D721Med (cell line): ENCODE data around the gene CILP2.

Experiments used
- DNase-seq: peaks from one replicate; pipeline ENCODE4 v3.0.0; 2011; ENCODE audit warnings: low spot score; ENCODE audit not compliant: insufficient read length
- FAIRE-seq: peaks from 2 replicates; lab custom pipeline; 2011; peaks lifted over from hg19 to GRCh38; lab: Jason Lieb, UNC
- TF ChIP-seq, protein P1 (sequence below): IDR thresholded peaks from 2 replicates; pipeline ENCODE4 v1.5.1; 2012; ENCODE audit warnings: mild to moderate bottlenecking, control low read depth; ENCODE audit not compliant: insufficient read depth; ENCODE audit errors: missing control alignments

CILP2 gene

DNA sequence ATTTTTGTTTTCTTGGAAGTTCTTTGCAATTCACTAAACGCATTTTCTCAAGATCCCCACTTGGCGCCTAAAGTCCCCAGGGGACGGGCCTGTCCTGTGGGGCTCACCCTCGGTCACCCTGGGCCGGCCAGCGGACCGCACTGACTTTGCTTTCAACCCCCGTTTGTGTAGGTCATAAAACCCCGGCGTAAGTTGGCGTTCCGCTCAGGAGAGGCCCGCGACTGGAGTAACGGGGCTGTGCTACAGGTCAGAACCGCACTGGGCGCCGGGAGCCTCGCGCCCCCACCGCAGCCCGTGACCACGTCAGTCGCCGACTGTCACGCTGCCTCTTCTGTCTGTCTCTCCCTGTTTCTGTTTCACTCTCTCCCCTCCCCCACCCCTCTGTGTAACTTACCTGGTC, 36.3 kb upstream of the CILP2 start:
- FAIRE-seq (no peak), DNase-seq (no peak)
- TF ChIP-seq, protein P1, sequence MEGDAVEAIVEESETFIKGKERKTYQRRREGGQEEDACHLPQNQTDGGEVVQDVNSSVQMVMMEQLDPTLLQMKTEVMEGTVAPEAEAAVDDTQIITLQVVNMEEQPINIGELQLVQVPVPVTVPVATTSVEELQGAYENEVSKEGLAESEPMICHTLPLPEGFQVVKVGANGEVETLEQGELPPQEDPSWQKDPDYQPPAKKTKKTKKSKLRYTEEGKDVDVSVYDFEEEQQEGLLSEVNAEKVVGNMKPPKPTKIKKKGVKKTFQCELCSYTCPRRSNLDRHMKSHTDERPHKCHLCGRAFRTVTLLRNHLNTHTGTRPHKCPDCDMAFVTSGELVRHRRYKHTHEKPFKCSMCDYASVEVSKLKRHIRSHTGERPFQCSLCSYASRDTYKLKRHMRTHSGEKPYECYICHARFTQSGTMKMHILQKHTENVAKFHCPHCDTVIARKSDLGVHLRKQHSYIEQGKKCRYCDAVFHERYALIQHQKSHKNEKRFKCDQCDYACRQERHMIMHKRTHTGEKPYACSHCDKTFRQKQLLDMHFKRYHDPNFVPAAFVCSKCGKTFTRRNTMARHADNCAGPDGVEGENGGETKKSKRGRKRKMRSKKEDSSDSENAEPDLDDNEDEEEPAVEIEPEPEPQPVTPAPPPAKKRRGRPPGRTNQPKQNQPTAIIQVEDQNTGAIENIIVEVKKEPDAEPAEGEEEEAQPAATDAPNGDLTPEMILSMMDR: no peak

DNA sequence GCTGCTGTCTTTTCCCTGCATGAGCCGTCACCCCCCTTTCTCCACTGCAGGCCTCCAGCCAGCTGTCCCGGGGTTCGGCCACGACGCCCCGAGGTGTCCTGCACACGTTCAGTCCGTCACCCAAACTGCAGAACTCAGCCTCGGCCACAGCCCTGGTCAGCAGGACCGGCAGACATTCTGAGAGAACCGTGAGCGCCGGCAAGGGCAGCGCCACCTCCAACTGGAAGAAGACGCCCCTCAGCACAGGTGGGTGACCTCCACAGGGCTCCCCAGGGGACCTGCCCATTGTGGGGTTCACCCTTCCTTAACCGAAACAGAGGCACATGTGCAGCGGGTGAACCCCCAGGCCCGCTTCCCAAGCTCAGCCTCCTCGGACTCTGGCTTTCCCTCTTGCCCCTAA, 35.8 kb upstream of the CILP2 start:
- FAIRE-seq: no peak
- no peak for DNase-seq
- TF ChIP-seq, protein P1: no peak

DNA sequence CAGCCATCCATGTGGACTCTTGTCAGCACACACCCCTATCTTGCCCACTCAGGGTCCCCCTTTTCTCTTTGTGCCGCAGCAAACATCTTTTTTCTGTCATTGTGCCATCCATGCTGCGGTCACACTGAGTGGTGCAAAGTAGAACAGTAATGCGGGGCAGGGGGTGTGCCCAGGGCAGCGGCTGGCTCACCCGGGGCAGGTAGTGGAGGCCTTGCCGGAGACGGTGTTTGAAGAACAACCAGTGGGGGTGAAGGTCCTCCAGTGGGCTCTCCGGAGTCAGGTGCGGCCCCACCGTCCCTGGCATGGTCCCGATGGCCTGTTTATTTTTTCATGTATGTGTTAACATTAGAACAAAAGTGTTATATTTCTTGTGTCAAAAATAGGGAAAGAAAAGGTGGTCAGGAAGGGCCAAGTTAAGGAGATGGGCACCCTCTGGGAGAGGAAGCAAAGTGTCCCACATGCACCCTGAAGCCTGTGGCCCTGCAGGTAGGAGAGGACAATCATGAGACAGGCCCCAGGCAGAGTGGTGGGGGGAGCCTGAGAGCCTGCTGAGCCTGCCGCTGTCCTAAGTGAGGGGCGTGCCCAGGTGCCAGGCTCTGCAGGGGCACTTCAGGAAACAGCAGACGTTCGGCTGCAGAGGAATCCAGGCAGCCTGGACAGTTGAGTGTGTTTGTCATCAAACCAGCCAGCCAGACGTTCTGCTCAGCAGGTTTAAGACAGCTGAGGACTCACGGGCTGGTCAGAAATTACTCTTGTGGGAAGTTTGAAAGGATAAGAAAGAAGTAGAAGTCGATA, 35.1 kb upstream of the CILP2 start:
- FAIRE-seq: no peak

DNA sequence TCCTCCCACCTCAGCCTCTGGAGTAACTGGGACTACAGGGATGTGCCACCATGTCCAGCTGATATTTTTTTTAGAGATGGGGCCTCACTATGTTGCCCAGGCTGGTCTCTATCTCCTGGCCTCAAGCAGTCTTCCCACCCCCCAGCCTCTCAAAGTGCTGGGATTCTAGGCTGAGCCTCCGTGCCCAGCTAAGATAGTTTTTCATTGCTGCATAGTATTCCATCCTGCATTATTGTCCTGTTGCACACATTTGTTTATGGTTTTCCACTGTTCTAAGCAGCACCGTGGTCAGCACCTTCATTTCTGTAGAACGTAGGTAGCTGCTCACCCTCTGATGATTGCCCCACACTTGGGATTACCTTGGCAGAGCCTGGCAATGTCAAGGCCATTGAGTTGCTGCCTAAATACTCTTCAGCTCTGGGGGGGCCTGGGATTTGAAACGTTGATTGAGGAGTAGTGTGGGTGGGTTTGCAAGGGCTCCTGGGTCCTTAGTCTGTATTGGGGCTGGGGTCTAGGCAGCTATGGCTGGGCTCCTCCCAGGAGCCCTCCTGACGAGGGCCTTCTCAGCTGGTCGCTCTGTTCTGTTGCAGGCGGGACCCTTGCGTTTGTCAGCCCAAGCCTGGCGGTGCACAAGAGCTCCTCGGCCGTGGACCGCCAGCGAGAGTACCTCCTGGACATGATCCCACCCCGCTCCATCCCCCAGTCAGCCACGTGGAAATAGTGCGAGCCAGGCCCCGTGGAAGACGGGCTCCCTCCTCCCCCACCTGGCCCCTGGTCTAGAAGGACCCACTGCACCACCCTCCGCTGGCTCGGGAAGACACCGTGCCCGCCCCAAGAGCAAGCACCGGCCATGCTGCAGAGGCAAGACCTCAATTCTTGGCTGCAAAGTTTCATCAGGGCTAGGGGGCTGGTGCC, 33.1 kb upstream of the CILP2 start:
- FAIRE-seq (no peak), DNase-seq (no peak)
- TF ChIP-seq, protein P1: no peak

More for the DNA sequence above, 35.1 kb upstream of the CILP2 start:
- TF ChIP-seq, protein P1: no peak
- no peak for DNase-seq

DNA sequence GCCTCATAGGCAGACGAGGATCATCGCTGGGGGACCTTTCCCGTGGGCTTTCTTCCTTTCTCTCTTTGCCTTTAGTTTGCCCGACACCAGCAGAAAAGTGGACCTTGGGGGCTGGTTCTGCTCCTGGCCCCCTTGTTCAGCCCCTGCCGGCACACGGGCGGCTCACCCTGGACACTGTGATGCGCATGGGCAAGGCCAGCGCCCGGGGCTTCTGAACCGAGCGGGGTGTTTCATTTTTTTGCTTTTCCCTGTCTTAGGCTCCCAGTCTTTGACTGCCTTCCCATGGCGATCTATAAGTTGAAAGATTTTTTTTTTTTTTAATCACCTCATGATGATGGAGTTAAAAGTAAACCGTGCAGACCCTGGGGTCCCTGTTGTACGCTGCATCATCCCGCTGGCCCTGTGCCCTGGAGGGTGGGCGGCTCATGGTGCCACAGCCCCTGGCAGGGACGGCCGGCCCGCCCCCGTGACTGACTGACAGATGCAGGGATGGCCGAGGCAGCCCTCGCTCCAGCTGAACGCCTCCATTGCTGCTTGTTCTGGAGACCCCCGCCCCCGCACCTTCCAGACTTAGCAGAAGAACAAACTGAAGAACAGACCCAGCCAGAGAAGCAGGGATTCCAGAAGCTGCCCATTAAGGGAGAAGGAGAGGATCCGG, 32.3 kb upstream of the CILP2 start:
- FAIRE-seq: no peak
- TF ChIP-seq, protein P1: no peak
- DNase-seq: no peak

DNA sequence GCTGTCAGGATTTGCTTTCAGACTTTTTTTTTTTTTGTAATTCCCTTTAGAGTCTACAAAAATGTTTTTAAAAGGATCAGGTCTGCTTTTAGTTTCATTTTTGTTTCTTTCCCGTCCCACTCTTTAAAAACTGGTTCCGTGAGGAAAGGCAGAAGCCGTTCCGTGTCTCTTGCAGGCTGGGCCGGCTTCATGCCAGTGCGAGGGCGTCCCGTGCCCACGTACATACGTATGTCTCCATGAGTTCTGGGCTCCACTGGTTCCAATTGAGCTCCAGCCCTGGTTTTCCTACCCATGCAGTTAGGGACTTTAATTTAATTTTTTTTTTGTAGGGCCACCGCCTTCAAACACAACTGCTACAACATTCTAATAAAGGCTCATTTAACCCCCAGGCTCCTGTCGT, 31.5 kb upstream of the CILP2 start:
- DNase-seq (no peak), FAIRE-seq (no peak)
- TF ChIP-seq, protein P1: no peak
